Measurements from ENCODE around the gene PHACTR3.

PHACTR3 gene

DNA sequence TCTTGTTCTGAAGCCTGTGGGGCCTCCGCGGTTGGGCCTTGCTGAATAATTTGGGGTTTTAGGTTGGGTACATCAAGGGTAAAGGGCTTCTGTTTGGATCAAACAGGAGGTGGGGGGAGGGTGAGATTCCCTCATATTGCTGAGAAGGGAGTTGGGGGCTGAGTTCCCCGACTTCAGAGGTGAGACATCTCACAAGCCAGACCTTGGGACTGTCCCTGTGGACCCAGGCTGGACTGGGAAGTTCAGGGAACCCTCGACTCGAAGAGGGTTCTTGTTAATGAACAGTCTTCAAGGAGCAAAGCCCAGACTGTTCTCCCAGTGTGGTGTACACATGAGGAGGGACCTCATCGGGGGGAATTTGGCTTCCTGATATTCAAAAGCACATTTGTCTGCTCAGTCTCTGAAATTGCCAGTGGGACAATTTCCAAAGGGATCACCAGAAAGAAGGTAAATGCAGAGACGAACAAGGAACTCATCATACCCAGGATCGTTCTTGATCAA is 210.6 kb downstream of the PHACTR3 start:
- Histone ChIP-seq H3K36me3 (ENCODE audit: control insufficient read depth, low read length) (no peaks in the 10 kb centered on the region), H3K79me2 (ENCODE audit: control insufficient read depth, low read length) (no peaks in the 10 kb centered on the region), H3K4me1 (ENCODE audit: control insufficient read depth, low read length) (no peaks in the 10 kb centered on the region), H3K4me2 (ENCODE audit: low read length) (no peak overlapping the region), H3K27ac (ENCODE audit: low read depth, low read length) (no peak overlapping the region), H3K9me3 (ENCODE audit: control insufficient read depth, insufficient read depth, low read length) (no peaks in the 10 kb centered on the region), H3F3A (ENCODE audit: control insufficient read depth, insufficient read depth) (no peaks in the 10 kb centered on the region), H3K9me2 (replicated peaks; ENCODE audit: control insufficient read depth, low read length) (no peaks in the 10 kb centered on the region), H3K27me3 (ENCODE audit: control insufficient read depth, low read length) (no peaks in the 10 kb centered on the region), H4K20me1 (ENCODE audit: control insufficient read depth, insufficient read depth, low read depth, low read length) (no peaks in the 10 kb centered on the region), H3K4me3 (ENCODE audit: low read length) (no peak overlapping the region)
- TF ChIP-seq, protein P1, sequence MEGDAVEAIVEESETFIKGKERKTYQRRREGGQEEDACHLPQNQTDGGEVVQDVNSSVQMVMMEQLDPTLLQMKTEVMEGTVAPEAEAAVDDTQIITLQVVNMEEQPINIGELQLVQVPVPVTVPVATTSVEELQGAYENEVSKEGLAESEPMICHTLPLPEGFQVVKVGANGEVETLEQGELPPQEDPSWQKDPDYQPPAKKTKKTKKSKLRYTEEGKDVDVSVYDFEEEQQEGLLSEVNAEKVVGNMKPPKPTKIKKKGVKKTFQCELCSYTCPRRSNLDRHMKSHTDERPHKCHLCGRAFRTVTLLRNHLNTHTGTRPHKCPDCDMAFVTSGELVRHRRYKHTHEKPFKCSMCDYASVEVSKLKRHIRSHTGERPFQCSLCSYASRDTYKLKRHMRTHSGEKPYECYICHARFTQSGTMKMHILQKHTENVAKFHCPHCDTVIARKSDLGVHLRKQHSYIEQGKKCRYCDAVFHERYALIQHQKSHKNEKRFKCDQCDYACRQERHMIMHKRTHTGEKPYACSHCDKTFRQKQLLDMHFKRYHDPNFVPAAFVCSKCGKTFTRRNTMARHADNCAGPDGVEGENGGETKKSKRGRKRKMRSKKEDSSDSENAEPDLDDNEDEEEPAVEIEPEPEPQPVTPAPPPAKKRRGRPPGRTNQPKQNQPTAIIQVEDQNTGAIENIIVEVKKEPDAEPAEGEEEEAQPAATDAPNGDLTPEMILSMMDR (IDR thresholded peaks at IDR 0.05; ENCODE audit: low read depth, low read length, poor library complexity, severe bottlenecking) = no peak
- no peak for TF ChIP-seq EZH2phosphoT487 (IDR thresholded peaks at IDR 0.05; ENCODE audit: borderline replicate concordance, low read length)

GRCh38 chr20:59816146-59816738 is 211.9 kb downstream of the PHACTR3 start:
- H3K4me3 ChIP-seq (ENCODE audit: low read length) = no peak overlapping the region
- H3K79me2 ChIP-seq (ENCODE audit: control insufficient read depth, low read length) = no peaks in the 10 kb centered on the region
- no peaks in the 10 kb centered on the region for H3F3A ChIP-seq (ENCODE audit: control insufficient read depth, insufficient read depth)
- no peaks in the 10 kb centered on the region for H3K4me1 ChIP-seq (ENCODE audit: control insufficient read depth, low read length)
- H3K4me2 ChIP-seq (ENCODE audit: low read length) = no peak overlapping the region
- no peaks in the 10 kb centered on the region for H3K9me2 ChIP-seq (replicated peaks; ENCODE audit: control insufficient read depth, low read length)
- no peaks in the 10 kb centered on the region for H4K20me1 ChIP-seq (ENCODE audit: control insufficient read depth, insufficient read depth, low read depth, low read length)
- H3K36me3 ChIP-seq (ENCODE audit: control insufficient read depth, low read length) = no peaks in the 10 kb centered on the region
- TF ChIP-seq EZH2phosphoT487 (IDR thresholded peaks at IDR 0.05; ENCODE audit: borderline replicate concordance, low read length) = no peak
- TF ChIP-seq, protein P1 (IDR thresholded peaks at IDR 0.05; ENCODE audit: low read depth, low read length, poor library complexity, severe bottlenecking) = no peak
- H3K9me3 ChIP-seq (ENCODE audit: control insufficient read depth, insufficient read depth, low read length) = no peaks in the 10 kb centered on the region
- H3K27me3 ChIP-seq (ENCODE audit: control insufficient read depth, low read length) = no peaks in the 10 kb centered on the region
- H3K27ac ChIP-seq (ENCODE audit: low read depth, low read length) = no peak overlapping the region

DNA sequence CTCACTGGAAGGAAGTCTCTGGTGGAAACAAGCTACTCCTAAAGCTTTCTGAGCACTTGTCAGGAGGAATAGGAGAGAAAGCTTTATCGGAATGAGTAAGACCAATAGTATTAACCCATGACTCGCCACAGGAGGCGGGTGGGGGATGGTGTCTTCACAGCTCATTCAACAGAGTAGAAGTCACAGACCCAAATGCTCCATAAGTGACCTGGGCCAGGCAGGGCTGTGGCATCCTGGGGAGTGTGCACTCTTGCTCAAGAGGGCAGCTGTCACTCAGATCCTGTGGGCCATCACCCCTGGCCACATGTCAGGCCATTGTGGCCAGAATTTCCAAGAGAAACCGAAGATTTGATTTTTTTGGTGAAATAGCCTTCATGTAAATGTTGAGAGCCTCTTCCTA is 213.1 kb downstream of the PHACTR3 start:
- Histone ChIP-seq H3K9me3 (ENCODE audit: control insufficient read depth, insufficient read depth, low read length) (no peaks in the 10 kb centered on the region), H3K4me2 (ENCODE audit: low read length) (no peak overlapping the region), H3K27ac (ENCODE audit: low read depth, low read length) (no peak overlapping the region), H3K4me3 (ENCODE audit: low read length) (no peak overlapping the region), H3K27me3 (ENCODE audit: control insufficient read depth, low read length) (no peaks in the 10 kb centered on the region), H3K4me1 (ENCODE audit: control insufficient read depth, low read length) (no peaks in the 10 kb centered on the region), H4K20me1 (ENCODE audit: control insufficient read depth, insufficient read depth, low read depth, low read length) (no peaks in the 10 kb centered on the region), H3K9me2 (replicated peaks; ENCODE audit: control insufficient read depth, low read length) (no peaks in the 10 kb centered on the region), H3K36me3 (ENCODE audit: control insufficient read depth, low read length) (no peaks in the 10 kb centered on the region), H3K79me2 (ENCODE audit: control insufficient read depth, low read length) (no peaks in the 10 kb centered on the region), H3F3A (ENCODE audit: control insufficient read depth, insufficient read depth) (no peaks in the 10 kb centered on the region)
- no peak for TF ChIP-seq EZH2phosphoT487 (IDR thresholded peaks at IDR 0.05; ENCODE audit: borderline replicate concordance, low read length)
- TF ChIP-seq, protein P1 (IDR thresholded peaks at IDR 0.05; ENCODE audit: low read depth, low read length, poor library complexity, severe bottlenecking) = no peak
